Activated CD8-positive, alpha-beta memory T cell treated with anti-CD3 and anti-CD28 coated beads for 48 hours (primary cell): ENCODE data around the gene SNCA.

Experiments used
- DNase-seq, 3 experiments: peaks; one replicate each; pipeline ENCODE4 v3.0.0-alpha.2; 2020; ENCODE audit warnings: low read depth in 2 of 3, low spot score in 2 of 3

The SNCA gene

DNA sequence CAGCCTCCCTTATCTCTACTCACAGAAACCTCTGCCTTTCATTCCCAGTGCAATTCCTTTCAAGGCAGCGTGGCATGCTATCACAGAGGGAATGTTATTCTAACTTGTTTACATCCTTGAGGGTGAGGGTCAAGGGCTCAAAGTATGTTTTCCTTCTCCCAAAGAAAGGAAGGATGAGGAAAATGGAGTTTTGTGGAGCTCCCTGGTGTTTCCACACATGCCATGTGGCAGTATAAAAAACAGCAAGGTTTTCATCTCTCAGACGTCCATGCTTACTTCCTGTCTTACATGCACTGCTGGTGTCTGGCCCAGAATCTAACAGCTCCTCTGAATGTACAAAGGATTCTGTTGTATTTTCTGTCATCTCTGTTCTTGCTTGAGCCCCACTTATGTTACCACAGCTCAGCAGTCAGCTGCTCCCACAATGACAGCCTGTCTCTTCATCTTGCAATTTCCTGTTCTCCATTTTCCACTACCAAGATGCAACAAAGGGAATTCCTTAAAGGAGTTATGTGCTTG lies 128.0 kb downstream of the SNCA start:
- no peak for DNase-seq

DNA sequence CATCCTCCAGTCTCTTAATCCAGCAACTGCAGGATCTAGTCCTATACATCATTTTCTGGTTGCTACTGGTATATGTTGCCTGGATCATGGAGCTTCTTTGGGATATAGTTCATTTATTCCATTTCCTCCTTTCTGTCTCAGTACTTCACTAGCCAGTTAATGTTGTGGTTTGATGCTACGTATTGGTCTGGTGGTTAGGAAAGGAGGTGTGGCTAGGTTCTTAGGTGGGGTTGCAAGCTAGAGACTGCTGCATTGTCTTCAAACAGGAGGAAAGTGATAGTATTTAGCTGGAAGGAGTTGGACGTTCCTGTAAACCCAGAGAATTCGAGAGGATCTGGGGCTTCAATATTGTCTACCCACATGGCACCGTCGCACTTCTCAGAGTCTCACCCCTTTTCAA lies 129.5 kb downstream of the SNCA start:
- DNase-seq, result no peak

DNA sequence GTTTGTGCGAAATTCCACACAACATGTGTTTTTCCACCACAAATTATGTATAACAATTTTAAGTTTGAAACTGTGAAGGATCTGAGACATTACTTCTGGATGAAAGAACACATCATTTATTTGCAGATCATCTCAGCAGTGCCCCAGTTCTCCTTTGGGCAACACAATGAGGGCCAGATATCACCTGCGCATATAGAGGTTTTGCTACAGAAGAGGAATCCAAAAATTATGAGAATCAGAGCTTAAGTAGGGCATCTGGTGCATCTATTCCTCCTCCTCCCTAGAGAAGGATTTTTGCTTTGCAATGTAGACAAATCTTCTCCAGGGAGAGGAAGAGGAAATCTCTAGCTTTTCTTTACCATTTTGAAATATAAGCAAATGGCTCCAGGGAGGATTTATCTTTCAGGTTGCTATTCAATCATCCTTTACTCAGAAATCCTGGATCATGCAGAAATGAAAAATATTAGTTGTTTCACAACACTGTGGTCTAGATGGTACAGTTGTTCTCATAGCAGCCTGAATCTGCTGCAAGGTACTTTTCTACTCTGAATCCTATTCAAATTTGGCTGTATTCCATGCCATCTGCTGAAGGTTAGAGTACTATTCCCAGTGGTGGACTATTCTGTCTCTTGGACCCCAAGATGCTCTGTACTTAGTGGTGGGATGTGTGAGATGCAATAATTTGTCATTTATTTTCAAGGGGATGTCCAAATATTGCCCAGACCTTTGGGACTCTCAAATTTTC lies 132.1 kb downstream of the SNCA start:
- no peak for DNase-seq

DNA sequence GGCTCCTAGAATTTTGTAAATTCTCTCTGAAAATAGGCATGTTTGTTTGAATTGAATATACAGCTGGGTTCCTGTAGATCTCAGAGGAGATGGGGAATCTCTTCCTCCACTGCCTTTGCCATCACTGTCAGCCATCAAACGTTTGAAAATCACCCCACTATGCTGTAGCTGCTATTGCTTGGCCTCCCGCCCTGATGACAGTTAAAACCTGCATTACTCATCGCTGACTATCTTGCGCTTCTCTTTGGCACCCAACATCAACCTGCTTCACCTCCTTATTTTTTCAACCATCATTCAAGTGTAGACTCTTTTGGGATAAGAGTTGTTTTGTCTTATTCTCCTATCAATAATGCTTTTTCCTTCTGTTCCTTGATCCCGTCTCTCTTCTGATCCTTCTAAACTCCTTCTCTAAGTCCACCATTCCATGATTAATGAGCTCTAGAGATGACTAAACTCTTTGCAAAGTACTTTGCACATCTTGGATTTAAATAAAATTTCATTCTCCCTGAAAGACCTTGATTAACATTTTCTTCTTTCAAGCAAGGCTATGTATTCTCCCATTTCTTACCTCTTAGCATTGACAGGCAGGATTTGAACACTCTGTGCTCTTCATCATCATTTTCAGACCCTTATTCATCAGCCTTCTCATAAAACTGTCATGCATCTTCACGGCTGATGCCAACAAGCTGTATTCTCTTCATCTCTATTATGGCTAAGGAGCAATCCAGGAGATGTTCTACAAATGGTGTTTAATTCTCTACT lies 133.0 kb downstream of the SNCA start:
- DNase-seq, result no peak

DNA sequence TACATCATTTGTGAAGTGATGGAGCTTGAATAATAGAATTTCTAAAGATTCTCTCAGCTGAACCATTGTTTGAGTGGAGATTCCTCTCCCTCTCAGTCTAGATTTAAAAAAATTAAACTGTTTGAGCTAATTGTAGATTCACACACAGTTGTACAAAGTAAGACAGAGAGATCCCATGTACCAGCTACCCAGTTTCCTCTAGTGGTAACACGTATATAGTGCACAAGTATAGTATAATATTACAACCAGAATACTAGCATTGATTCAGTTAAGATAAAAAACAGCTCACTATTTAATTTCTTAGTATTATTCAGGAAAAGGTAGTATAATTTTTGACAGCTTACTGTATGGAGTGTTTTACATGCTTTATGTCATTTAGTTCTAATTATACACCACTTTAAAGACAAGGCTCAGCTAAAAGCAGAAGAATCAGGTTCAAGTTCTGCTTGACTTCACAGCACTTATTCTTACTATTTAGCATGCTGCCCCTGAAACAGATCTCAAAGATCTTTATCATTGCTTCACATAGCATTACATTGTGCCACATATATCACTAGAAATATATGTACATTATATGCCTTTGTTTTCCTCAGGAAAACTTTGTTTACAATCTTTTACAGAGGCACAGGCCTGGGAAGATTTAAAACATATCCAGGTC lies 136.1 kb downstream of the SNCA start:
- no peak for DNase-seq

DNA sequence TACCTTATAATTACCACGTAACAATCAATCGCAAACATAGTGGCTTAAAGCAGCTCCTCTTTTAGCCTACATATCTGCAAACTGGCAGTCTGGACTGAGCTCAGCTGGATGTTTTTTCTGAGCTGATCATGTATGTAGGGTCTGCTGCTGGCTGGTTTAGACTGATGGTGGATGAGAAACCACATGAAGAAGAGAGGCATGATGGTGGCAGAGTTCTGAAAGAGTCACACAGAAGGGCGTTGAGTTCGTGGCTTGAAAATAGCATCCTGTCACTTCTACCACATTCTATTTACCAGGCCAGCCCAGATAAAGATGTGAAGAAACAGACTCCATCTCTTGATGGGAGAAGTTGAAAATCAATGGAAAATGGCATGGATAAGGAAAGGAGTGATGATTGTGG lies 151.3 kb downstream of the SNCA start:
- DNase-seq, result no peak

DNA sequence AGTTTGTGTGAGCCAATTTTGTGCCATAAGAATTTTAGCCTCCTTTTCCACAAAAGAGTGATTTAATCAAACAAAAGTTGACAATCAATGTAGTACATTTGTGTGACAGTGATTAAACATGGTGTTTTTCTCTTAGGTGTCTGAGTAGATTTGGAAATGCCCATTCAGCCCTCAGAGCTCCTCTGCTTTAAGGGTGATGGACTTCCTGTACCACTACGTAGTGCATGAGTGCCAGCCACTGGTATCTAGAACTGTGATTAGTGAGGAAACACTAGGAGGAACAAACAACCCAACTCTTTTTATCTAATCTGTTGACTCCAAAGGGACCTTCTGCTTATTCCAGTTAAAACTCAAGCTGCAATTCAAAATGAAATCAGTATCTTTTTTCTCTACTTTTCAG lies 151.7 kb downstream of the SNCA start:
- DNase-seq, result no peak

DNA sequence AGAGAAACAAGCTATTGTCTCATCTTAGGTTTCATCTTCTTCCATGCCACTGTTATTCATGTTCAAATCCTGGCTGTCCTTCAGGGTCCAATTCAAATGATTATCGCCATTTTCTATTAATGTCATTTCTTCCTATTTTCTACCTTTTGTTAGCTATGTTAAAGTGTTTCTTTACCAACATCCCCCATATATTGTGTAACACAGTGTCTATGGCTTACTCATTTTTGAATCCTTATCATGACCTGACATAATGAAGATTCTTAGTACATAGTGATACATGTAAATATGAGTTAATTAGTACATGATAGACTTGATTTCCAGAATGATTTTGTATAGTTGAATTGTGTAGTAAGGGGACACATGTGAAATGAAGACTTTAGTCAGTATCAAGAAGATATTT lies 152.4 kb downstream of the SNCA start:
- no peak for DNase-seq

DNA sequence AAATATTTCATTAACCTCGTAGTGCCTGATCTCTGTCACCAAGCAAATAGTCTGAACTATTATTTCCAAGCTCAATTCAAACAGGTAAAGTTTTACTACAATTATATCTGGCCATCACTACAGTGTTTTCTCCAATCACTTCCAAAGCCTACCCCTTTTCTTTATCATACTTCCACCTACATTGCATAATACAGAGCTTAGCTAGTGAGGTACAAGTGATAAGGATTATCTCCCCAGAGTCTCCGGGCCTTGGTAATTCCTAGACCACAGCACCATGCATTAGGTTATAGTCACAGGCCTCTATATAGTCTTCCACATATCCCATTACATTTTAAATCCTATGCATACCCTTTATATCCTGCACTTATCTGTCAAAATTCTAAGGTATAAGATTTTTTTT lies 154.2 kb downstream of the SNCA start:
- no peak for DNase-seq

DNA sequence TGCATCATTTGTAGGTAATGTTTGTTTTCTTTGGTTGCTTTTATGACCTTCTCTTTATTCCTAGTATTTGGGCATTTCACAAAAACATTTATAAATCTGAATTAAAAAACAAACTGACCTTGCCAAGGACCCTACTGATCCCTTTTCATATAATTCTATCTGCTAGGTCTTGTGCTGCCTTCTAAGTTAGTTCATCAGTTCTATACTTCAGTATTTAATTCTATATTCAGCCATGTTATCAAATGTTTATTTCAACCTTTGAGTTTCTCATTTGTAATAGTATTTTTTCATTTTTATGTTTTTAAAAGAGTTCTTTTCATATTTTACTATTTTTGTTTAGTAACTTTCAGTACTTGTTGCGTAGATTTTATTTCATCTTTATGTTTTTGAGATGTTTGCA lies 155.3 kb downstream of the SNCA start:
- no peak for DNase-seq

DNA sequence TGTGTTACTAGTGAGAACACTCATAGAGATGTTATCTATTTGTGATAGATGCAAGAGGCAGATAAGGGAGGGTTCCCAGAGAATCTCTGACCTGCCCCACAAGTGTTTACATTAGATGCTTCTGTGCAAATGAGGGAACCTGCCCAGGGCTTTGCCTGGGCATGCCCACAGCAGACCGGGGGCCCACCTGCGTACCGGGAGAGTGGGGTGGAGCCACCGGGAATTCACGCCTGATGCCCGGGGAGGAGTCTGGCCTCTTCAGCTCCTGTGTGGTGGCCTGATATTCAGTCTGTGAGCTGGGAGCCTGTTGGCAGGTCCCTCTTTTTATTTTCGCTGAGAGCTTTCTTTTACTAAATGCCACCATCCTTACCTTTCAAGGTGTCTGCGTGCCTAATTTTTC lies 155.7 kb downstream of the SNCA start:
- no peak for DNase-seq

DNA sequence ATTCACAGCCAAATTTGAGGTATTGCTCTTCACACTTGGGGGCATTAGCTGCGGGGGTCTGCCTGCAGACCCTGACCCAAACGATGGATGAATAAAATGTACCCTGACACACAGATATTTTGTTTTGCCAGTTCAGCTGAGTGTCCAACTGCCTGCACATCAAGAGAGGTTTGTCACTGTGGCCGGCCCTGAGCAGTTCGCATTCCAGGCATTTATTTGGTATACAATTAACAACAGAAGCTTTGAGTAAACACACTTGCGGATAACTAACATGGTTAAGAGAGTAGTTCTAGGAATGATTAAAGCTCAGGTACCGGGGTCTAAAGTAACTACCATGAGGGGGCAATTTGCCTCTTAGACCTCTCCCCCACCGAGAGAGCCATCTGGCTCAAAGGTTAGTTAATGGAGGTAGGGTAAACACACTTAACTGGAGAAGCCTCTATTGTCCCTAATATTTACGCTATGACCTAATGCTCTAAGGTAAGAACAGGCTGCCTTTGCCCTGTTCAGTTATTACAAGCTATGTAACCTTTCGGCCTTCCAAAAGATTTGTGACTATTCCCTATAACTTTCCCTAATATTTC lies 162.0 kb downstream of the SNCA start:
- no peak for DNase-seq
